GM18867 (cell line): Measurements from ENCODE around the gene BACH1.

Source experiments
- ATAC-seq: cut with Tn5 transposase; IDR thresholded peaks from one replicate; pipeline ENCODE4 v1.9.1; 2021; ENCODE audit warnings: mild to moderate bottlenecking, moderate library complexity; ENCODE audit not compliant: unreplicated experiment

Gene BACH1

DNA sequence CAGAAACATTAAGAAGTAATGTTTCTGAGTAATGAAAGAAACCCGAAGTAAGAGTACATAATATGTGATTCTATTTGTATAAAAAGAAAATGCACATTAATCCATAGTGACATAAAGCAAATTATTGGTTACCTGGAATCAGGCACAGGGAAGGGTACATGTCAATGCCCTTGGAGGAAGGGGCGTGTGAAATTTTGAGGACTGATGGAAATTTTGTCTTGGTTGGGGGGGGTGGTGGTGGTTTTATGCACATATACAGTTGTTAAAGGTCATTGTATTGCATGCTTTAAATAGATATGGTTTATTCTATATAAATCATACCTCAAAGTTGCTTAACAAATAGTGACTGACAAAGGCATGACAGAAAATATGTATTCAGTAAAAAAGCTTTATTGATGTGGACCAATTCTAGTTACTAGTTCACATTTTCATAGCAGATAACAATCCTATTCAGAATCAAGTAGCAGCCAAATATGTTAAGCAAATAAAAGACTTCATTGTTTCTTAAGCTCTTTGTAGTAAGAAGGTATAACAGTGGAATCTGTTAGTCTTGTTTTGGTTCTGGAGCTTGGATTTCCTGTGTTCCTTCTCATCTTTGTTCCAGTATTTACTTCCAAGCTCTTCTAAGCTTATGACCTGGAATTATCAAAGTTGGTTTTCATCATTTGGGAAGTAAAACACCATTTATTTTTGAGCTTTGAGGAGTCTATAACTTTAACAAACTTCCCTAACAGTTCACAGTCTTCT, 15.1 kb downstream of the BACH1 start:
- ATAC-seq, result no peak

GRCh38 chr21:29315131-29315749, 16.5 kb downstream of the BACH1 start:
- ATAC-seq, result no peak

- ATAC-seq, result no peak
These were observed 17.5 kb downstream of the BACH1 start for GRCh38 chr21:29316029-29316742.

GRCh38 chr21:29316806-29317205, 18.1 kb downstream of the BACH1 start:
- no peak for ATAC-seq

DNA sequence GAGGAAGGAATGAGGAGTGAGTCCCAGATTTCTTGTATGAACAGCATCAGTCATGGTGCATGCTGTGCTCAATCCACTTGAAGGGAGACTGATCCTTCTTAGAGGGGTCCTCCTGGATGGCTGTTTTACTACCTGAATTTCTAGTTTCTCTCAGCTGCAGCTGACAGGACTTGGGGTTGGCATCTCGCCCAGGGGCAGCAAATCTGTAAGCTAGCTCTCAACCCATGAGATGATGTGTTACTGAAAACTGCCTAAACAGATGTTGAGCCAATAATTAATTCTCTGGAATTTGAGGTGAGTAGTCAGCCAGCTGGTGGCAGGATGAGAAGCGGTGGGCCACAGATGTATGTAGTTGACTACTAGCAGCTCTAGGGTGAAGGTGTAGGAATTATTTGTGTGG, 19.6 kb downstream of the BACH1 start:
- no peak for ATAC-seq

- ATAC-seq, result no peak
These were observed 21.3 kb downstream of the BACH1 start for GRCh38 chr21:29320031-29320430.

- ATAC-seq, result no peak
These were observed 22.5 kb downstream of the BACH1 start for GRCh38 chr21:29321217-29321616.

GRCh38 chr21:29321932-29322928, 23.5 kb downstream of the BACH1 start:
- ATAC-seq, result no peak

- no peak for ATAC-seq
These were observed 24.5 kb downstream of the BACH1 start for GRCh38 chr21:29323189-29323588.

GRCh38 chr21:29326914-29327554, 28.3 kb downstream of the BACH1 start:
- no peak for ATAC-seq

GRCh38 chr21:29329406-29329805, 30.7 kb downstream of the BACH1 start:
- no peak for ATAC-seq

- ATAC-seq, result no peak
These were observed 32.1 kb downstream of the BACH1 start for GRCh38 chr21:29330797-29331196.

GRCh38 chr21:29332461-29333362, 34.0 kb downstream of the BACH1 start:
- ATAC-seq, result no peak

GRCh38 chr21:29333406-29333805, 34.7 kb downstream of the BACH1 start:
- no peak for ATAC-seq

GRCh38 chr21:29334717-29335428, 36.2 kb downstream of the BACH1 start:
- ATAC-seq, result no peak

GRCh38 chr21:29335720-29336119, 37.0 kb downstream of the BACH1 start:
- no peak for ATAC-seq

GRCh38 chr21:29338256-29338655, 39.5 kb downstream of the BACH1 start:
- no peak for ATAC-seq

DNA sequence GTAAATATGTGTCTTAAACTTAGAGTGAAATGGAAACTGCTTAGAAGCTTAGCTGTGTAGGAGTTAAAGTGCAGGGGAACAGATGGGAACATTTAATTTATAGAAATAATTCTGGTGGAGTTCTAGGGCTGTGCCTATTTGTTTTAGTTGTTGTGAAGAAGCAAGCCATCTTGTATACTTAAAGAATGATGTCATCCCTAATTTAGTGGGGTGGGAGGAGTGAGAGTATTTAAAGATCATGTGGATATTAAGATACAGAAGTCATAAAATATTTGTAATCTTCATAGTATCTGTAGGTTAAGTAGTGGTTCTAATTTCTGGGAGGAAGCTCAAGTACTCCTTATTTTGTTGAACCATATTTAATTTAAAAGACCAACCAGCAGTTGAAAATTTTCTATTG, 41.5 kb downstream of the BACH1 start:
- ATAC-seq, result no peak
